ENCODE measurements around the gene CTDSP2.

DNA sequence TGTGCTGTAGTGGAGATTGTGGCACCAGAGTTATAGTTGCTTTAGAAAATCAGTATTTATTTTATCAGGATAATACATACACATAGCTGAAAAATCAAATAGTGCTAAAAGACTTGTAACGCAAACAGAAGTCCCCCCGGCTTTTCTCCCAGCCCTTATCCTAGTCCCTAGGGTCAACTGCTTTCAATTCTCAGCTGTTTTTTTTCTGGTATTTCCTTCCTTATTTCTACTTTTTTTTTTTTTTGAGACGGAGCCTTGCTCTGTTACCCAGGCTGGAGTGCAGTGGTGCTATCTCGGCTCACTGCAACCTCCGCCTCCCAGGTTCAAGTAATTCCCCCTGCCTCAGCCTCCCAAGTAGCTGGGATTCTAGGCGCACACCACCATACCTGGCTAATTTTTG is 8.4 kb upstream of the CTDSP2 start:
- no peak for TF ChIP-seq EZH2phosphoT487 (conservative IDR thresholded peaks at IDR 0.05; ENCODE audit: low read length)
- TF ChIP-seq, protein P1, sequence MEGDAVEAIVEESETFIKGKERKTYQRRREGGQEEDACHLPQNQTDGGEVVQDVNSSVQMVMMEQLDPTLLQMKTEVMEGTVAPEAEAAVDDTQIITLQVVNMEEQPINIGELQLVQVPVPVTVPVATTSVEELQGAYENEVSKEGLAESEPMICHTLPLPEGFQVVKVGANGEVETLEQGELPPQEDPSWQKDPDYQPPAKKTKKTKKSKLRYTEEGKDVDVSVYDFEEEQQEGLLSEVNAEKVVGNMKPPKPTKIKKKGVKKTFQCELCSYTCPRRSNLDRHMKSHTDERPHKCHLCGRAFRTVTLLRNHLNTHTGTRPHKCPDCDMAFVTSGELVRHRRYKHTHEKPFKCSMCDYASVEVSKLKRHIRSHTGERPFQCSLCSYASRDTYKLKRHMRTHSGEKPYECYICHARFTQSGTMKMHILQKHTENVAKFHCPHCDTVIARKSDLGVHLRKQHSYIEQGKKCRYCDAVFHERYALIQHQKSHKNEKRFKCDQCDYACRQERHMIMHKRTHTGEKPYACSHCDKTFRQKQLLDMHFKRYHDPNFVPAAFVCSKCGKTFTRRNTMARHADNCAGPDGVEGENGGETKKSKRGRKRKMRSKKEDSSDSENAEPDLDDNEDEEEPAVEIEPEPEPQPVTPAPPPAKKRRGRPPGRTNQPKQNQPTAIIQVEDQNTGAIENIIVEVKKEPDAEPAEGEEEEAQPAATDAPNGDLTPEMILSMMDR (IDR thresholded peaks at IDR 0.05; ENCODE audit: insufficient read depth, low read length, poor library complexity, severe bottlenecking): no peak

Measured in SU-DHL-6 (cell line).